HG03521 (cell line): ENCODE data around the gene DNASE1.
"Not testable (repeated sequence)": the region's sequence is repeated elsewhere in the genome, so short reads cannot be mapped to it uniquely, and the experiment has no call there.

Experiments
- ATAC-seq: cut with Tn5 transposase; IDR thresholded peaks from one replicate; pipeline ENCODE4 v1.9.1; 2021; ENCODE audit warnings: mild to moderate bottlenecking, moderate library complexity; ENCODE audit not compliant: unreplicated experiment

Gene DNASE1

GRCh38 chr16:3640632-3641501 is 13.6 kb upstream of the DNASE1 start:
- no peak for ATAC-seq

GRCh38 chr16:3641801-3642396 is 12.6 kb upstream of the DNASE1 start:
- ATAC-seq, result no peak

- ATAC-seq, result no peak
These were observed 11.9 kb upstream of the DNASE1 start for GRCh38 chr16:3642397-3643094.

- no peak for ATAC-seq
These were observed 11.3 kb upstream of the DNASE1 start for GRCh38 chr16:3643095-3643730.

GRCh38 chr16:3645108-3645503 is 9.4 kb upstream of the DNASE1 start:
- no peak for ATAC-seq

- no peak for ATAC-seq
These were observed 8.8 kb upstream of the DNASE1 start for GRCh38 chr16:3645504-3646347.

GRCh38 chr16:3646348-3646920 is 8.1 kb upstream of the DNASE1 start:
- ATAC-seq, result no peak

- no peak for ATAC-seq
These were observed 3.7 kb upstream of the DNASE1 start for GRCh38 chr16:3650631-3651265.

GRCh38 chr16:3651461-3652372 is 2.8 kb upstream of the DNASE1 start:
- ATAC-seq, result no peak

GRCh38 chr16:3652373-3653195 is 1.9 kb upstream of the DNASE1 start:
- ATAC-seq, result no peak

- no peak for ATAC-seq
These were observed 522 bp downstream of the DNASE1 start for GRCh38 chr16:3655030-3655395.

- no peak for ATAC-seq
These were observed 1.1 kb downstream of the DNASE1 start for GRCh38 chr16:3655396-3656159.

GRCh38 chr16:3656160-3656490 is 1.6 kb downstream of the DNASE1 start:
- not testable (repeated sequence) for ATAC-seq

- no peak for ATAC-seq
These were observed 2.3 kb downstream of the DNASE1 start for GRCh38 chr16:3656491-3657468.

- no peak for ATAC-seq
These were observed 4.8 kb downstream of the DNASE1 start for GRCh38 chr16:3659251-3659650.

GRCh38 chr16:3661311-3661710 is 6.8 kb downstream of the DNASE1 start:
- no peak for ATAC-seq
